ENCODE data around the gene GDAP1L1.

Gene GDAP1L1

GRCh38 chr20:44309763-44310663 is 62.9 kb downstream of the GDAP1L1 start:
- TF ChIP-seq, protein P1, sequence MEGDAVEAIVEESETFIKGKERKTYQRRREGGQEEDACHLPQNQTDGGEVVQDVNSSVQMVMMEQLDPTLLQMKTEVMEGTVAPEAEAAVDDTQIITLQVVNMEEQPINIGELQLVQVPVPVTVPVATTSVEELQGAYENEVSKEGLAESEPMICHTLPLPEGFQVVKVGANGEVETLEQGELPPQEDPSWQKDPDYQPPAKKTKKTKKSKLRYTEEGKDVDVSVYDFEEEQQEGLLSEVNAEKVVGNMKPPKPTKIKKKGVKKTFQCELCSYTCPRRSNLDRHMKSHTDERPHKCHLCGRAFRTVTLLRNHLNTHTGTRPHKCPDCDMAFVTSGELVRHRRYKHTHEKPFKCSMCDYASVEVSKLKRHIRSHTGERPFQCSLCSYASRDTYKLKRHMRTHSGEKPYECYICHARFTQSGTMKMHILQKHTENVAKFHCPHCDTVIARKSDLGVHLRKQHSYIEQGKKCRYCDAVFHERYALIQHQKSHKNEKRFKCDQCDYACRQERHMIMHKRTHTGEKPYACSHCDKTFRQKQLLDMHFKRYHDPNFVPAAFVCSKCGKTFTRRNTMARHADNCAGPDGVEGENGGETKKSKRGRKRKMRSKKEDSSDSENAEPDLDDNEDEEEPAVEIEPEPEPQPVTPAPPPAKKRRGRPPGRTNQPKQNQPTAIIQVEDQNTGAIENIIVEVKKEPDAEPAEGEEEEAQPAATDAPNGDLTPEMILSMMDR (IDR thresholded peaks at IDR 0.05; ENCODE audit: low read depth, low read length, missing control alignments) = no peak
- DNase-seq (ENCODE audit: extremely low read depth, low read depth) = no peak
- H3K4me3 ChIP-seq (replicated peaks; ENCODE audit: low read depth, low read length) = peak overlapping the region; percentile 93

DNA sequence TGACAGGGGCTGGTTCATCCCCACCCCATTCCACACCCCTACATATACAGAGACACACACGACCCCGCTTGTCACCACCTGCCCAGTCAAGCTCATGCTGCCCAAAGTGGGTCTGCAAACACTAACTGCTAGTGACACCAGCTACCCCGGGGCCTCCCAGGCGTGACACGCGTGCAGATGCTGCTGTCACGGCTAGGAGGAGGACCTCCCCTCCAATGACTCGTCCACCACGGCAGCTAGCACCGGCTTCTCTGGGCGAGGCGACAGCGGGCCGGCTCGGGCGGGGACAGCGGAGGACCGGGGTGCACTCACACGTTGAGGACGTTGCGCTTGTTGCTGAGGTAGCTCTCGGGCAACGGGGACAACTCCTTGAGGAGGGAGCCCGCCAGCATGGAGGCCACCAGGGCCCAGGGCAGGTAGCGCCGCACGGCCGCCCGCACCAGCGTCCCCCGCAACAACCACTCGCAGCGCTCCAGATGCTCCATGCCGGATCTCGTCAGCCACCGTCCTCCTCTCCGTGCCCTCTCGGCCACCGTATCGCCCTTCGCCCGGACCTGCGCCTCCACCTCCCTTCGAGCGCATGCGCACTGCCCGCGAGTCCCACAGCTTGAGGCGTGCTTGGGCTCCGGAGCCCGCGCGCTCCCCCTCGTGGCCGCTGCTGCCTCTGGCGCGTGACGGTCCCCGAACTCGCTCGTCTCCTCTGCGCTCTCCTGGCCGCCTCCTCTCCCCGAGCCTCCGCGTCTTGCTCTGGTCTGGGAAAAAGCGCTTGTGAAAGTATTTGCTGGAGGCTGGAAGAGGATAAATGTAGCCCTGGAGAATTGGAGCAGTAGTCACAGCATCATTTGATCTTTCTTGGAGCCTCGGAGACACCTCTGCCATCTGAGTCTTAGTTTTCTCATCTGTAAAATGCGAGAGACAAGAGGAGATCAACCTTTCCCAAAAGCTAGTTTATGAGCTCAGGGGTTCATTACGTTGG is 63.8 kb downstream of the GDAP1L1 start, which contains the start of gene FITM2:
TSS of gene FITM2 (minus strand) at position 539 of the 976 bp plus-strand sequence. CDS start at position 485, 54 bp downstream.
- peak within 1 kb of the TSS; percentile 93 for H3K4me3 ChIP-seq (replicated peaks; ENCODE audit: low read depth, low read length)
- peak; percentile 87 for DNase-seq (ENCODE audit: extremely low read depth, low read depth)
- TF ChIP-seq, protein P1 (IDR thresholded peaks at IDR 0.05; ENCODE audit: low read depth, low read length, missing control alignments) = peak; percentile 96

- TF ChIP-seq, protein P1 (IDR thresholded peaks at IDR 0.05; ENCODE audit: low read depth, low read length, missing control alignments) = no peak
- DNase-seq (ENCODE audit: extremely low read depth, low read depth) = no peak
- no peak overlapping the region for H3K4me3 ChIP-seq (replicated peaks; ENCODE audit: low read depth, low read length)
Measured at GRCh38 chr20:44314870-44315269, 67.8 kb downstream of the GDAP1L1 start.

- no peak overlapping the region for H3K4me3 ChIP-seq (replicated peaks; ENCODE audit: low read depth, low read length)
- DNase-seq (ENCODE audit: extremely low read depth, low read depth) = no peak
- TF ChIP-seq, protein P1 (IDR thresholded peaks at IDR 0.05; ENCODE audit: low read depth, low read length, missing control alignments) = no peak
Measured at GRCh38 chr20:44319839-44320422, 72.8 kb downstream of the GDAP1L1 start.

- H3K4me3 ChIP-seq (replicated peaks; ENCODE audit: low read depth, low read length) = no peak overlapping the region
- DNase-seq (ENCODE audit: extremely low read depth, low read depth) = no peak
- TF ChIP-seq, protein P1 (IDR thresholded peaks at IDR 0.05; ENCODE audit: low read depth, low read length, missing control alignments) = no peak
Measured at GRCh38 chr20:44324343-44324742, 77.2 kb downstream of the GDAP1L1 start.
